ENCODE results near the gene CNTNAP2.
"Not testable (repeated sequence)": the region's sequence is repeated elsewhere in the genome, so short reads cannot be mapped to it uniquely, and the experiment has no call there.

CNTNAP2 gene

GRCh38 chr7:147524726-147525250 lies 1408.2 kb downstream of the CNTNAP2 start:
- DNase-seq: no peak

GRCh38 chr7:147525325-147525724 lies 1408.7 kb downstream of the CNTNAP2 start:
- DNase-seq: no peak

DNA sequence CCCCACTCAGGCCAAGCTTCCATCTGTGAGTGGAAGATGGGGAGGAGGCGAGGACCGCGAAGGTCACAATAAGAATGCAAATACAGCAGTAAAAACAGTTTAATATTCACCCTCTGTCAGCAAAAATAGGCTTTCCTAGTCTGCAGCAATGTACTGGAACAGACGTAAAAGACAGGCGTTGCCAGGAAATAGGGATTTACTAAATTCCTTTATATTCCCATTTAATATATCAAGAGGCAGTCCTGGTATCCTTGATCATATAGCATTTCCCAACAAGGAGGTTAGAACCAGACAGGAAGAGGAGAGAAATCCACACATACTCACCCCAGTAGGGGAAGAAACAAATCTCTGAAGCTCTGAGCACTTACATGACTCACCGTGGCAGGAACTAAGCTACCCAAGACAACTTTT lies 1419.1 kb downstream of the CNTNAP2 start:
- DNase-seq: no peak

DNA sequence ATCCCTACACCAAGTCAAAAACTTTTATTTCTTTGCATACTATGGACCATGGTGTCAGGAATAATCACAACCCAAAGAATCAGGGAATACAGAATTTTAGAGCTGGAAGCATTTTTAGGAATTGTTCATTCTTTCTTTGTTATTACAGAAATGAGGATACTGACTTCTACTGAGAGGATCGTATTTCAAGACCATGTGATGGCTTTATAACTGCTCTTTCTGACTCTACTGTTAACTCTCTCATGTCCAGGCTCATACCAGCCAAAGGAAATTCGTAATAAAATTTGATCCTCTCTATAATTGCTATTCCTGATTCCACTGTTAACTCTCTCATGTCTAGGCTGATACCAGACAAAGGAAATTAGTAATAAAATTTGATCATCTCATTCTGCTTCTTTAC lies 1423.1 kb downstream of the CNTNAP2 start:
- no peak for DNase-seq

DNA sequence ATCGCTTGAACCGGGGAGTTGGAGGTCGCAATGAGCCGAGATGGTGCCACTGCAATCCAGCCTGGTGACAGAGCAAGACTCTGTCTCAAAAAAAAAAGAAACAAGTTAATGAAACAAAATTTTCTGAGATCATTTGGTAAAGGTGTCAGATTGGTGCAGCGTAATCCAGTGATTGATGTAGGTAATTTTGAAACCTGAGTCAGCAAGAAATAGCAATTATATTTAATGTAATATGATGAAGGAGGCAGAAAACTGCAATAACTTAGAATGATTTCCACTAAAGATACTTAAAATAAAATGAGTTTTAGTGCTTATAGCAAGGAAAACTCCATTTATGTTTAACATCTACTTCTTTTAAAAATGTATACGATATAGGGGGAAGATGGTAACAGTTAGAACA lies 1424.1 kb downstream of the CNTNAP2 start:
- DNase-seq: no peak

DNA sequence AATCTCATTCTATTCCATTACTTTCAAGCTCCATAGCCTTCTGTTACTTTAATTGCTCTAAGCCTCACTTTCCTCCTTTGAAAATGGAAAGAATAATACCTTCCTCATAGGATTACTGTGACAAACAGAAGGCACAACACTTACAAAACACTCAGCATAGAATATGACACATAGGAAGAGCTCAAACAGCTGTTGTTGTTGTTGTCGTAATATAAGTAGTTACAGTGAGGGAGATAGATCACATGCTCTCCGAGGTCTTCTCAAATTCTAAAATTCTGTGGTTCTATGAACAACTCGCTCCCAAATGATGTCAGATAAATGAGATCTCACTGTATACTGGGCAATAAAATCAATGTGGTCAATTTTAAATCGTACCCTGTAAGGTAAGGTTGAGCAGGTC lies 1424.7 kb downstream of the CNTNAP2 start:
- no peak for DNase-seq

GRCh38 chr7:147547252-147547897 lies 1430.8 kb downstream of the CNTNAP2 start:
- DNase-seq: peak; percentile 52

DNA sequence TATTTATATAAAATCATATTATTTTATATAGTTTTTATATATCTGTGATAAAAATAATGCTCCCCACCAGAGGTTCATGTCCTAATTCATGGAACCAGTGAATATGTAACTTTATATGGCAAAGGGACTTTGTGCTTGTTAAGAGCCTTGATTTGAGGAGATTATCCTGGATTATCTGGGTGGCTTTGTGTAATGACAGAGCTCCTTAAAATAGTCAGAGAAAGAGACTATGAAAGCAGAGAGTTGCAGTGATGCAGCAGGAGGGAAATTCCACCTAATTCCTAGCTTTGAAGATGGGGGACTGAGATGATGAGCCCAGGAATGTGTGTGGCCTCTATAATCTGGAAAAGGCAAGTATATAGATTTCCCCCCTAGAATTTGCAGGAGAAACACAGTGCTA lies 1439.7 kb downstream of the CNTNAP2 start:
- no peak for DNase-seq

DNA sequence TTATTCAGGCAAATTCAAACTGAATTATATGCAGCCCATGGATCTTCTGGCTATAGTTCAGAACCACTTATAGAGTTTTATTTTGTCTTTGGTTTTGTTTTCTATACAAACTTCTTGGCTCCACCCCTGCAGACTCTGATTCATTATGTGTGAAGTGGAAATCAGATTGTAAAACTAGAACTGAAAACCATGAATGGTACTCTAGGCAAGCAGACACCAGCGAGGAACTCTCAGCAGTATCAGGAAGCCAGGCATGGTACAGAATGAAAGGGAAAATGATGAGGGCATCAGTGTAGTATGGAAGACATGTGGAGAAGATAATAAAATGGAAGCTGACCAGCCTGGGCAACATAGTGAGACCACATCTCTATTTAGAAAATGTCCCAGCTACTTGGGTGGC lies 1447.1 kb downstream of the CNTNAP2 start:
- no peak for DNase-seq

DNA sequence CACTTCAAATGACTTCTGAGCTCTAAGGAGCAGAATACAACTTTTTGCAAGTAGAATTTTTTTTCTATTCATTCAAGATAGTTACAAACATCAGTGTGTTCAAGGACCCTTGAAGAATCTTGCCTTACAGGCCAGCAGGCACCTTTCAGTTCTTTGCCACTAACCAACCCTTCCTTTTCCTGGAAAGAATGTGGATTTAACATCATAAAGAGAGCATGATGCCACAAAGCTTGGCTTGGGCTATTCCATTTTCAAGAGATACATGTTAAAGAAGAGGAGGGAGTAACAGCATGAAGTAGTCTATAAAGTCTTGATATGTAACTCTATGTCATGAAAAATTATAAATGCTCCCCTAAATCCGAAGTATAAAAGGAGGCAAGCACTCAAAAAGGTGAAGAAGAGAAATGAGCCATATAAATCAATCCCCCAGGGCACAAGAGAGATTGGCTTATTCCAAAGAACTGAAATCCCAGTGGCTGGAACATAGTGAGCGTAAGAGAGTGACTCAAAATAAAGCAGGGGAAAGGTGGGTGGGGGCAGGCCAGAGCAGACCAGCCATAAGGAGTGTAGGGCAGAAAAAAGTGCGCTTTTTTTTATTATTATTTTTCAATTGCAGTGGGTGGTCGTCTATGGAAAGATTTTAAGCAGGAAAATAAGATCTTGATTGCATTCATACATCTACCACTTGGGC lies 1448.3 kb downstream of the CNTNAP2 start:
- DNase-seq: no peak

DNA sequence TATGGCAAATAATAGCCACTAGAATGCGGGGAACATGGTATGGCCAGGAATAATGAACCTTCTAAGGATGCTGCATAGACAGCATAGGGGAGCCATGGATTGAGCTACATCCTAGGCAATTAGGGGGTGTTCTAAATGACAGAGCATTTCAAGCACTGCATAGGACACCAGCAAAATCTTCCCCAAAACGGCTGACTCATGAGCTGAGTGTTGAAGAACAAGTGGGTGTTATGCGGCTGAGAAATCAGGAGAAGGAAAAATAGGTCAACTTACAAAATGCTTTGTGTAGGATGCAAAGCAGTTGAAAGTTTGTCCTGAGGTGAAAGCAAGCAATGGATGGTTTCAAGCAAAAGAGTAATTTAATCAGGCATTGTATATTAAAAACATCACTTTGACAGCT lies 1450.4 kb downstream of the CNTNAP2 start:
- DNase-seq: no peak

GRCh38 chr7:147569116-147569913 lies 1452.7 kb downstream of the CNTNAP2 start:
- DNase-seq: no peak

DNA sequence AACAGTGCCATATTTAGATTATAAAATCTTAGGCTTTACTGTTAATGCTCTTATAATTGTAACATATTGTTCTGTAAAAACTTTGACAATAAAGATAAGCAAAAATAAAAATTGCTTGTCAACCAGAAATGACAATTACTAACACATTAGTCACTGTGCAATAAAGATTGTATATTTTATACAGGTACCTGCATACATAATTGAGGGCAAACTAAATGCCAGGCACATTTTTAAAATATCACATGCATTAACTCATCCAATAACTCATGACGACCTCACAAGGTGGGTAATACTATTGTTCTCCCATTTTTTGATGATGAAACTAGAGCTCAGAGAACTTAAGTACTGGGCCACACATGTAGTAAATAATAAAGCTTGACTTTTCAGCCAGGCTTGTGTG lies 1453.8 kb downstream of the CNTNAP2 start:
- no peak for DNase-seq

DNA sequence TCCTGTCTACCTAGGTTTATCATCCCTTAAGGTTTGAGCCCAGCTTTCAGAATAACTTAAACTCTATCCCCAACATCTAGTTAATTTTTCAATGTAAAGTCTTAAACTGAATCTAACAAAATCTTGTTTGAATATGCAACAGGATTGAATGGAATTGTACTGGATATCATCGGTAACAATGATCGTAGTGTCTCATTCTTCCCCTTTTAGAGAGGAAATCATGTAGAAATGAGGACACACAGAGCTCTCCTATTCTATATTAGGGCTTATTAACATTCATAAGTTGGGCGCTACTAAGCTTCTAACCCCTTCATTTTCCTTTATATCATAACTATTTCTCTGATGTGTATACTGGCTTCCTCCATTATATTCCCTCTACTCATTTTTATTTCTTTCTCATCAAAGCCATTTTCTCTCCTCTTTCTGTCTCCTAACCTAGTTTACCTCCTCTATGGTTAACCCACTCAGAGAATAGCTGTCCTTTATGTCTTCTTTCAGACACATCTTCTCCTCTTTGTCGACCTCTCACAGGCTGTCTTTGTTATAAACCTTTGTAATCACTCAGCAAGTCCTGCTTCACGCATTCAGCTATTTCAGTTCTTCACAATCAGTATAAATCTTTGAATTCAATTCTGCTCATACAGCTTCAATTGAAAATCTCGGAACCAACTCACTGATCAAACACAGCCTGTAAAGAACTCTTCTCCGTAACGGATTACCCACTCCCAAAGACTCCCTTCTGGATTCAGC lies 1455.0 kb downstream of the CNTNAP2 start:
- no peak for DNase-seq

GRCh38 chr7:147578196-147578595 lies 1461.6 kb downstream of the CNTNAP2 start:
- DNase-seq: no peak

DNA sequence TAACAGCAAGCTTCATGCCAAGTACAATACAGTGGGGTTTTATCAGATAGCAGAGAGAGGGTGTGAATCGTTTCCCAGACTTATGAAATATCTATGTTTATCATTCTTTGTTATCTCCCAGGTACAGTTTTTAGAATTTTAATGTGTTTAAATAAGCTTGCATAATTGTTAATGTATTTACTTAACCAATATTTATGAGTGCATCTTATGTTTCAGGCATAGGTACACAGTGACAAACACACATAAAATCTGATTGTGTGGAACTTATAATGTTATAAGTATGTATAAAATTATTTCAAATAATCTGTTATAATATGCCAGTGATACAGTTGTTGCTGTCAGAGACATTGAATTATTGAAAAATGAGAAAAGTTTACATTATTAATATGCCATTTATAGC lies 1462.5 kb downstream of the CNTNAP2 start:
- DNase-seq: no peak

DNA sequence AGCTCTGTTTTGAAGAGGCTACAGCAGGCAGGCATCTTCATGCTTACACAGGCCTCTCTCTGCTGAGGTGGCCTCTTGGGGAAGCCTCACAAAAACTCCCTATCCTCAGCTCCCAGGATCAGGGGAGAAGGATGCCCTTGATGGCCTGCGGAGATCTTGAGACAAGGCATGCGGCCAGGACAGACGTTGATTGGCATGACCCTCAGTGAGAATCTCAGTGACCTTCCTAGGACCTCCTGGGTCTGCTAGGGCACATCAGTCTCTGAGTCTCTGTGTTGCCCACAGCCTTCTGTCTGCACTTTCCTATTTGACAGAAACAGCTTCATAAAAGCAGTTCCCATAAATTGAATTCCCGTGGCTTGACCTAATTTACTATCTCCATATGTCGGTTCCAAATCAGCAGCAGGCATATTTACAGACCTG lies 1468.2 kb downstream of the CNTNAP2 start:
- DNase-seq: no peak

GRCh38 chr7:147586110-147586509 lies 1469.5 kb downstream of the CNTNAP2 start:
- DNase-seq: no peak

DNA sequence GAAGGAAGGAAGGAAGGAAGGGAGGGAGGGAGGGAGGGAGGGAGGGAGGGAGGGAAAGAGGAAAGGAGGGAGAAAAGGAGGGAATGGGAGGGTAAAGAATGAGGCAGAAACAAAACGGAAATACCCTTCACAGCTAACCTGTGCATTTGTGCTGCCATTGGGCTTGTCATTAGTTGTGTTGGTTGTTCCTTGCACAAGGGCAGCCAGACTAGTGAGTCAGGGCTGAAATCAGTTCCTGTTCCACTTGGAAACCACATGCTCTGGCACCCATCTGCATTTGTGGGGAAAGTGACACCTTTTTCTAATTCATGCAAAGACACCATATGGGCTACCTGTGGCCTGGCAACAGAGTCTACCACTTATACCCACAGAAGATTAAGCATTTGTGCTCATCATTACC lies 1469.9 kb downstream of the CNTNAP2 start:
- DNase-seq: no peak

GRCh38 chr7:147593271-147594057 lies 1476.9 kb downstream of the CNTNAP2 start:
- DNase-seq: no peak

DNA sequence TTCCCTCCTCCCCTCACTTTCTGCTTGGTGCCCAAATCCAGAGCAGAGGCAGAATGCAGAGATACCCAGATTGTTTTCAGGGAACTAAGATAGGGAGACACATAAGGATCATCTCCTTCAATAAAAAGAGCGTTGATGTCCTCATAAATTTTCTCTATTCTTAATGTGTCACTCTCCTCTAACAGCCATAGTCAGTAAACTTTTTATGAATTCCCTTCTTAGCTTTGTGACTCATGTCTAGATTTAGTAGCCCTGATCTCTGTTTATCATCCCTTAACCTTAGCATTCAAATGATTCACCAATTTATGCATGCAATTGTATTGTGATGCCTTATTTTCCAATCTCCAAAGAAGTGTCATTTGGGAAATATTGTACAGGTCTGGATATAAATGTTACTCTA lies 1478.4 kb downstream of the CNTNAP2 start:
- no peak for DNase-seq

DNA sequence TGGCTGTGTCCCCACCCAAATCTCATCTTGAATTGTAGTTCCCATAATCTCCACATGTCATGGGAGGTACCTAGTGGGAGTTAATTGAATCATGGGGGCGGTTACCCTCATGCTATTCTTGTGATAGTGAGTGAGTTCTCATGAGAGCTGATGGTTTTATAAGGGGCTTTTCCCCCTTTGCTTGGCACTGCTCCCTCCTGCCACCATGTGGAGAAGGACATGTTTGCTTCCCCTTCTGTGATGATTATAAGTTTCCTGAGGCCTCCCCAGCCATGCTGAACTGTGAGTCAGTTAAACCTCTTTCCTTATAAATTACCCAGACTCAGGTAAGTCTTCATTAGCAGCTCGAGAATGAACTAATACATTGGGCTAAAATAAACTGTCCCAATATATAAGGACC lies 1482.1 kb downstream of the CNTNAP2 start:
- not testable (repeated sequence) for DNase-seq

Data from hematopoietic multipotent progenitor cell treated with erythropoietin and hydrocortisone succinate and interleukin-3 and kit ligand, for 8 days (in vitro differentiated cells).